Astrocyte (in vitro differentiated cells and primary cell): ENCODE results near the gene GAD1. TPM values are rescaled to one million over a fixed set of nuclear protein-coding genes. Genes with fewer than 3 reads are reported as not detected.

Source experiments
- DNase-seq: peaks from one replicate; pipeline ENCODE4 v3.0.0-alpha.2; 2010; ENCODE audit warnings: low read depth
- FAIRE-seq: peaks from 2 replicates; lab custom pipeline; 2011; peaks lifted over from hg19 to GRCh38; lab: Jason Lieb, UNC
- H2AFZ ChIP-seq: 2 replicates; pipeline ENCODE4 v1.6.0; 2012; ENCODE audit warnings: low read depth, low read length, inconsistent platforms
- H3K27ac ChIP-seq: 2 replicates; pipeline ENCODE4 v1.5.1; 2011; ENCODE audit warnings: low read depth, low read length, inconsistent platforms
- H3K27me3 ChIP-seq: 2 replicates; pipeline ENCODE4 v1.6.0; 2011; ENCODE audit warnings: low read length, inconsistent platforms; ENCODE audit not compliant: insufficient read depth
- H3K36me3 ChIP-seq: 2 replicates; pipeline ENCODE4 v1.5.1; 2011; ENCODE audit warnings: low read length, inconsistent platforms; ENCODE audit not compliant: insufficient read depth
- H3K4me1 ChIP-seq: 2 replicates; pipeline ENCODE4 v1.5.1; 2011; ENCODE audit warnings: low read length, inconsistent platforms; ENCODE audit not compliant: insufficient read depth
- H3K4me2 ChIP-seq: 2 replicates; pipeline ENCODE4 v1.6.0; 2012; ENCODE audit warnings: low read length, inconsistent platforms
- H3K4me3 ChIP-seq: 2 replicates; pipeline ENCODE4 v1.5.1; 2011; ENCODE audit warnings: low read depth, mild to moderate bottlenecking, low read length, inconsistent platforms; ENCODE audit not compliant: insufficient read depth
- H3K79me2 ChIP-seq: 2 replicates; pipeline ENCODE4 v1.6.0; 2012; ENCODE audit warnings: mild to moderate bottlenecking, low read length, inconsistent platforms; ENCODE audit not compliant: insufficient read depth
- H3K9ac ChIP-seq: 2 replicates; pipeline ENCODE4 v1.6.0; 2012; ENCODE audit warnings: mild to moderate bottlenecking, low read length, inconsistent platforms
- H3K9me3 ChIP-seq: 2 replicates; pipeline ENCODE4 v1.5.1; 2012; ENCODE audit warnings: low read depth, mild to moderate bottlenecking, low read length, inconsistent platforms; ENCODE audit not compliant: insufficient read depth
- H4K20me1 ChIP-seq: 2 replicates; pipeline ENCODE4 v1.6.0; 2012; ENCODE audit warnings: low read length, inconsistent platforms; ENCODE audit not compliant: insufficient read depth
- H3K27ac Mint-ChIP-seq: one replicate; pipeline ENCODE4 v1.8.0; 2021; ENCODE audit warnings: mild to moderate bottlenecking, mixed read lengths; ENCODE audit not compliant: unreplicated experiment
- H3K27me3 Mint-ChIP-seq: one replicate; pipeline ENCODE4 v1.8.0; 2021; ENCODE audit warnings: low read depth, mixed read lengths; ENCODE audit not compliant: unreplicated experiment
- H3K36me3 Mint-ChIP-seq: one replicate; pipeline ENCODE4 v1.8.0; 2021; ENCODE audit warnings: low read depth, mixed read lengths; ENCODE audit not compliant: unreplicated experiment
- H3K4me1 Mint-ChIP-seq: one replicate; pipeline ENCODE4 v1.8.0; 2021; ENCODE audit warnings: low read depth, mixed read lengths; ENCODE audit not compliant: unreplicated experiment
- H3K4me3 Mint-ChIP-seq: one replicate; pipeline ENCODE4 v1.8.0; 2021; ENCODE audit warnings: mild to moderate bottlenecking, moderate library complexity, mixed read lengths; ENCODE audit not compliant: unreplicated experiment
- H3K9me3 Mint-ChIP-seq: one replicate; pipeline ENCODE4 v1.8.0; 2021; ENCODE audit warnings: mild to moderate bottlenecking, mixed read lengths; ENCODE audit not compliant: unreplicated experiment
- EZH2 ChIP-seq: IDR thresholded peaks from 2 replicates; pipeline ENCODE4 v1.6.1; 2012; ENCODE audit warnings: mild to moderate bottlenecking, low read length, inconsistent platforms; ENCODE audit not compliant: insufficient read depth
- total RNA-seq: library from RNA; stranded (reverse); gene quantifications from 2 replicates; pipeline ENCODE4 v1.2.1, GENCODE V29; 2021
- TF ChIP-seq, protein P1 (sequence below): IDR thresholded peaks from 2 replicates; pipeline ENCODE4 v1.5.1; 2011; ENCODE audit warnings: low read depth, mild to moderate bottlenecking, inconsistent platforms, low read length, moderate library complexity; ENCODE audit not compliant: insufficient read depth

GAD1 gene
- total RNA-seq, 1 donor from 2014 or later = 4.5 TPM

DNA sequence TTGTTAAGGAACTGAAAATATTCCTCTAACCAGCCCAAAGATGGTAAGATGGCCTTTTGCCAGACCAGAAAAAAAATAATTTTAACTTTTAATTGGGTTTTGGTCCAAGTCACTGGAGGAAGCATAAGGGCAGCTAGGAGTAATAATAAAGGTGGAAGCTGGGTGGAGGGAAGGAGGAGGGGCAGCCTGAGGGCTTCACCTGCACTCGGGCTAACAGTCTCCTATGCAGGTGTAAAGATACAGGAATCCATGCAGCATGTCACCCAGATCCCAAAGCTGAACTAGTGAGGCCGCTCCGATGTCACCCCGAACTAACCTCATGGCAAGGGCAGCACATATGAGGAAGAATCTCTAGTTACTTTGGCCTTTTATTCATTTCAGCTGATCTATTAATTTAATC is 75.2 kb downstream of the GAD1 start:
- no peaks in the 10 kb centered on the region for H3K9me3 ChIP-seq
- H2AFZ ChIP-seq = no peak overlapping the region
- Mint-ChIP-seq H3K27me3 (peaks cover 4% of the 10 kb centered on the region), H3K4me1 (no peaks in the 10 kb centered on the region), H3K4me3 (no peak overlapping the region), H3K27ac (no peak overlapping the region), H3K9me3 (no peaks in the 10 kb centered on the region), H3K36me3 (no peaks in the 10 kb centered on the region)
- no peak overlapping the region for H3K4me2 ChIP-seq
- no peak for FAIRE-seq
- no peak overlapping the region for H3K9ac ChIP-seq
- H3K36me3 ChIP-seq = no peaks in the 10 kb centered on the region
- TF ChIP-seq, protein P1, sequence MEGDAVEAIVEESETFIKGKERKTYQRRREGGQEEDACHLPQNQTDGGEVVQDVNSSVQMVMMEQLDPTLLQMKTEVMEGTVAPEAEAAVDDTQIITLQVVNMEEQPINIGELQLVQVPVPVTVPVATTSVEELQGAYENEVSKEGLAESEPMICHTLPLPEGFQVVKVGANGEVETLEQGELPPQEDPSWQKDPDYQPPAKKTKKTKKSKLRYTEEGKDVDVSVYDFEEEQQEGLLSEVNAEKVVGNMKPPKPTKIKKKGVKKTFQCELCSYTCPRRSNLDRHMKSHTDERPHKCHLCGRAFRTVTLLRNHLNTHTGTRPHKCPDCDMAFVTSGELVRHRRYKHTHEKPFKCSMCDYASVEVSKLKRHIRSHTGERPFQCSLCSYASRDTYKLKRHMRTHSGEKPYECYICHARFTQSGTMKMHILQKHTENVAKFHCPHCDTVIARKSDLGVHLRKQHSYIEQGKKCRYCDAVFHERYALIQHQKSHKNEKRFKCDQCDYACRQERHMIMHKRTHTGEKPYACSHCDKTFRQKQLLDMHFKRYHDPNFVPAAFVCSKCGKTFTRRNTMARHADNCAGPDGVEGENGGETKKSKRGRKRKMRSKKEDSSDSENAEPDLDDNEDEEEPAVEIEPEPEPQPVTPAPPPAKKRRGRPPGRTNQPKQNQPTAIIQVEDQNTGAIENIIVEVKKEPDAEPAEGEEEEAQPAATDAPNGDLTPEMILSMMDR = no peak
- TF ChIP-seq EZH2 = no peak
- no peak overlapping the region for H3K4me3 ChIP-seq
- no peaks in the 10 kb centered on the region for H4K20me1 ChIP-seq
- H3K27me3 ChIP-seq = no peaks in the 10 kb centered on the region
- H3K79me2 ChIP-seq = no peaks in the 10 kb centered on the region
- no peak overlapping the region for H3K27ac ChIP-seq
- no peak for DNase-seq
- H3K4me1 ChIP-seq = no peaks in the 10 kb centered on the region

DNA sequence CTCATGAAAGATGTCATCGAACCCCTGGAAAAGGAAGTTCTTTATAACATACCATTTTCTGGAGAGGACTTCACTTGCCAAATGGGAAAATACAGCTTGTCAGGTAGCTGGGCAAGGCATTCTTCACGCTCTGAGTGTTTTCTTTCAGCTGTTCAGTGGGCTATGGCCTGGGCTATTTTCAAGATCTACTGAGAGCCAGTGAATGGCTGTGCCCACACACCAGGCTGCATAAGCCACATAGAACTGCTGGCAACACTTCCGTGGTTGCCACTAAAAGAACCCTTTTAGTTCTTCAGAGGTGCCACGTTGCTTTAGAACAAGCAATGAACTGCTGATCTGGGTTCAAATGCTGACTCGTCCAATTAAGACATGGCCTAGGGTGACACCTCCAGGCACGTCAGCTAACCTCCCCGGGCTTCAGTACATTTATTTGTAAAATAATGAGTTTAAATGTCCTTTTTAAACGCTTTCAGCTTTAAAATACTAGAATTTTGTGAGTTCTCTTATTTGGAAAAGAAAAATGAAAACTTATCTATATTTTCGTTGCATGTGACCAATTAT is 75.8 kb downstream of the GAD1 start:
- H3K9me3 Mint-ChIP-seq = no peaks in the 10 kb centered on the region
- Histone ChIP-seq H3K4me2 (no peak overlapping the region), H3K27ac (no peak overlapping the region), H4K20me1 (no peaks in the 10 kb centered on the region), H3K36me3 (no peaks in the 10 kb centered on the region), H2AFZ (no peak overlapping the region), H3K9ac (no peak overlapping the region), H3K27me3 (no peaks in the 10 kb centered on the region), H3K9me3 (no peaks in the 10 kb centered on the region), H3K4me1 (no peaks in the 10 kb centered on the region), H3K79me2 (no peaks in the 10 kb centered on the region), H3K4me3 (no peak overlapping the region)
- H3K4me3 Mint-ChIP-seq = no peak overlapping the region
- DNase-seq (no peak), FAIRE-seq (no peak)
- no peaks in the 10 kb centered on the region for H3K4me1 Mint-ChIP-seq
- H3K27ac Mint-ChIP-seq = no peak overlapping the region
- no peak for TF ChIP-seq EZH2
- TF ChIP-seq, protein P1 = no peak
- peaks cover 4% of the 10 kb centered on the region for H3K27me3 Mint-ChIP-seq
- no peaks in the 10 kb centered on the region for H3K36me3 Mint-ChIP-seq

DNA sequence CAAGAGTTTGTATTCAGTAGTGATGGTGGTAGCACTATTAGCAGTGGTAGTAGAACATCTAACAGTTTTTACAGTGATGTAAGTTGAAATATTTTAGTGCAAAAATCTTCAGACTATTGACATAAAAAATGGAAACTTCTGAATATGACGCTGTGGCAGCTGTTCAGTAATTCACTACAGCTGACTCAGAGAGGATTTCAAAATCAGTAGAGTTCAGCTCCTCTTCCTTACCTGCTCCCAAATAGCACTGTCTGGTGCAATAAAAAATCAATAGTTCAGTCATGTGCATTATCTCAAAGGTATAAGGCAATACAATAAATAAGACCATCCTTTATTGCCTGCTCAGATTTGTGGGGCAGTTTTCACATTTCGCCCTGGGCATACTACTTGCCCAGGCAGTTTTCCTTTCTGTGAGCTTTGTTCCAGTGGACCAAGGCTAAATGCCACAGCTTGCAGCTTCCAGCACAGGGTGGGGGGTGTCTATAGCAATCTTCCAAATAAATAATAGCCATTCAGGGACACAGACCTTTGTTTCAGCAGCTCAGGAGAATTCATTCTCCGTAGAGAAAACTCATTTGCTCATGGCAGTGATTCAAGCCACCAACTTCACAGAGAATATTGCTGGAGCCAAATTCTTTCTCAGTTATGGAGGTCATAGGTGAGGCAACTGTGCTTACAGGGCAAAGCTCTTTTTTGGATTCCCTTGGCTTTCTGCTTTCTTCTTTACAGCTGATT is 78.5 kb downstream of the GAD1 start:
- no peaks in the 10 kb centered on the region for H3K27me3 ChIP-seq
- H3K27me3 Mint-ChIP-seq = peaks cover 4% of the 10 kb centered on the region
- FAIRE-seq (no peak), DNase-seq (peak; percentile 36)
- no peak overlapping the region for H3K27ac ChIP-seq
- no peaks in the 10 kb centered on the region for H3K36me3 Mint-ChIP-seq
- H3K4me3 Mint-ChIP-seq = no peak overlapping the region
- H3K36me3 ChIP-seq = no peaks in the 10 kb centered on the region
- no peaks in the 10 kb centered on the region for H4K20me1 ChIP-seq
- no peak overlapping the region for H3K4me2 ChIP-seq
- no peak overlapping the region for H2AFZ ChIP-seq
- no peak for TF ChIP-seq EZH2
- TF ChIP-seq, protein P1 = no peak
- no peak overlapping the region for H3K4me3 ChIP-seq
- no peaks in the 10 kb centered on the region for H3K4me1 ChIP-seq
- no peaks in the 10 kb centered on the region for H3K4me1 Mint-ChIP-seq
- no peaks in the 10 kb centered on the region for H3K9me3 ChIP-seq
- no peak overlapping the region for H3K27ac Mint-ChIP-seq
- H3K79me2 ChIP-seq = no peaks in the 10 kb centered on the region
- H3K9ac ChIP-seq = no peak overlapping the region
- no peaks in the 10 kb centered on the region for H3K9me3 Mint-ChIP-seq
